Endometrial microvascular endothelial cells (primary cell): Measurements from ENCODE around the gene GRM4. TPM values are rescaled to one million over a fixed set of nuclear protein-coding genes. Genes with fewer than 3 reads are reported as not detected.

Experiments used
- in situ Hi-C: cut with HindIII; loops from 2 replicates; pipeline ENCODE4 v1.10.0; 2017; ENCODE audit warnings: low sequenced_read_pairs, low pct_unique_long_range_greater_than_20kb; ENCODE audit errors: inconsistent ontology term
- total RNA-seq: library from RNA; depleted of rRNA; stranded (reverse); fragments of >200 nt; gene quantifications from one replicate; pipeline ENCODE4 v1.2.3, GENCODE V29; 2015; ENCODE audit errors: inconsistent ontology term

The GRM4 gene
- total RNA-seq, 1 donor from 2014 or later, result not detected

GRCh38 chr6:34037151-34037550 lies 108.7 kb downstream of the GRM4 start:
- in situ Hi-C loops, result no loop called here

- in situ Hi-C loops, result no loop called here
These were observed 109.4 kb downstream of the GRM4 start for GRCh38 chr6:34036357-34037069.

- in situ Hi-C loops, result no loop called here
These were observed 110.1 kb downstream of the GRM4 start for GRCh38 chr6:34035704-34036356.

- in situ Hi-C loops, result no loop called here
These were observed 110.7 kb downstream of the GRM4 start for GRCh38 chr6:34035161-34035560.

- in situ Hi-C loops, result no loop called here
These were observed 113.0 kb downstream of the GRM4 start for GRCh38 chr6:34032856-34033255.

- in situ Hi-C loops, result no loop called here
These were observed 114.1 kb downstream of the GRM4 start for GRCh38 chr6:34031625-34032383.

- in situ Hi-C loops, result no loop called here
These were observed 114.9 kb downstream of the GRM4 start for GRCh38 chr6:34030831-34031624.

- in situ Hi-C loops, result no loop called here
These were observed 116.2 kb downstream of the GRM4 start for GRCh38 chr6:34029489-34030280.

- in situ Hi-C loops, result no loop called here
These were observed 117.1 kb downstream of the GRM4 start for GRCh38 chr6:34028691-34029360.

GRCh38 chr6:34027939-34028441 lies 117.9 kb downstream of the GRM4 start:
- in situ Hi-C loops, result no loop called here

- in situ Hi-C loops, result no loop called here
These were observed 118.4 kb downstream of the GRM4 start for GRCh38 chr6:34027445-34027936.

GRCh38 chr6:34025861-34026260 lies 120.0 kb downstream of the GRM4 start:
- in situ Hi-C loops, result no loop called here

- in situ Hi-C loops, result no loop called here
These were observed 120.6 kb downstream of the GRM4 start for GRCh38 chr6:34025112-34025807.

- in situ Hi-C loops, result no loop called here
These were observed 123.0 kb downstream of the GRM4 start for GRCh38 chr6:34022873-34023255.

- in situ Hi-C loops, result no loop called here
These were observed 123.5 kb downstream of the GRM4 start for GRCh38 chr6:34022250-34022872.

GRCh38 chr6:34021554-34022190 lies 124.2 kb downstream of the GRM4 start:
- in situ Hi-C loops, result no loop called here
